NB4 (cell line): Measurements from ENCODE around the gene ST8SIA6.
"Not testable (repeated sequence)": the region's sequence is repeated elsewhere in the genome, so short reads cannot be mapped to it uniquely, and the experiment has no call there.

Source experiments
- DNase-seq: peaks from one replicate; pipeline ENCODE4 v3.0.0; 2010; ENCODE audit warnings: low read depth
- H3K4me3 ChIP-seq: one replicate; pipeline ENCODE4 v1.5.1; 2011; ENCODE audit warnings: mild to moderate bottlenecking, low read depth, low read length, moderate library complexity
- MYC ChIP-seq: IDR thresholded peaks from 2 replicates; pipeline ENCODE4 v1.6.1; 2011; ENCODE audit warnings: low read depth, low read length
- POLR2A ChIP-seq: IDR thresholded peaks from 2 replicates; pipeline ENCODE4 v1.6.1; 2011; ENCODE audit warnings: mild to moderate bottlenecking; ENCODE audit not compliant: insufficient read length; ENCODE audit errors: extremely low read depth
- TF ChIP-seq, protein P1 (sequence below): IDR thresholded peaks from one replicate; pipeline ENCODE4 v1.5.1; 2012; ENCODE audit warnings: low read depth, low read length
- TF ChIP-seq, protein P2 (sequence below): IDR thresholded peaks from 2 replicates; pipeline ENCODE4 v1.6.1; 2011; ENCODE audit warnings: low read depth, low read length

The ST8SIA6 gene

DNA sequence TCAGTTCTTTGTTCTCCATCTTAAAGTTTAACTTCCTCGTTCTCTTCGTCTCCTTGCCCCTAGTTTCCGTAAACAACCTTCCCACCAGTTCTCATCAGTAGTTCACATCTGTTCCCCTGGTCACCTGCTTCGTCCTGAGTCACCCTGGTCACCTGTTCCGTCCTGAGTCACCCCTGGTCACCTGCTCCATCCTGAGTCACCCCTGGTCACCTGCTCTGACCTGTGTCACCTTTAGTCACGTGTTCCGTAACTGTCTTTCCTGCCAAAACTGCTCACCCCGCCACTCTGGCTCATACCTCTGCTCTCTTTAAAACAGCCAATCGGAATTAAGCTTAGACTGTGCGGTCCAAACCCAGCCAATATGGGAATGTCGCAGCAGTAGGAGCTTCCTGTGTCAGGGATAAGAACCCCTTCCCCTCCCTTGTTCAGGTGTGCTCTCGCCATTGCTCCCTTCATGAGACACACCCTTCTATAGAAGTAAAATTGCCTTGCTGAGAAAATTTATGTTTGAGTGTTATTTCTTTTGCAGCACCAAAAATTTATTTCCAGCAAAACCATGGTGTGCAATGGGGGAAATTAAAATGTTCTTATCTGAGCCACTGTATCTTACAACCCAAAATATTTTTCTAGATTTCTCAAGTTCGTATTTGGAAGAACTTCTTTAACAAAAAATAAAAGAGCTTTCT, 114.1 kb downstream of the ST8SIA6 start:
- H3K4me3 ChIP-seq, result no peak overlapping the region
- no peak for DNase-seq
- no peak for TF ChIP-seq POLR2A
- no peak for TF ChIP-seq MYC
- TF ChIP-seq, protein P1, sequence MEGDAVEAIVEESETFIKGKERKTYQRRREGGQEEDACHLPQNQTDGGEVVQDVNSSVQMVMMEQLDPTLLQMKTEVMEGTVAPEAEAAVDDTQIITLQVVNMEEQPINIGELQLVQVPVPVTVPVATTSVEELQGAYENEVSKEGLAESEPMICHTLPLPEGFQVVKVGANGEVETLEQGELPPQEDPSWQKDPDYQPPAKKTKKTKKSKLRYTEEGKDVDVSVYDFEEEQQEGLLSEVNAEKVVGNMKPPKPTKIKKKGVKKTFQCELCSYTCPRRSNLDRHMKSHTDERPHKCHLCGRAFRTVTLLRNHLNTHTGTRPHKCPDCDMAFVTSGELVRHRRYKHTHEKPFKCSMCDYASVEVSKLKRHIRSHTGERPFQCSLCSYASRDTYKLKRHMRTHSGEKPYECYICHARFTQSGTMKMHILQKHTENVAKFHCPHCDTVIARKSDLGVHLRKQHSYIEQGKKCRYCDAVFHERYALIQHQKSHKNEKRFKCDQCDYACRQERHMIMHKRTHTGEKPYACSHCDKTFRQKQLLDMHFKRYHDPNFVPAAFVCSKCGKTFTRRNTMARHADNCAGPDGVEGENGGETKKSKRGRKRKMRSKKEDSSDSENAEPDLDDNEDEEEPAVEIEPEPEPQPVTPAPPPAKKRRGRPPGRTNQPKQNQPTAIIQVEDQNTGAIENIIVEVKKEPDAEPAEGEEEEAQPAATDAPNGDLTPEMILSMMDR, result no peak
- TF ChIP-seq, protein P2, sequence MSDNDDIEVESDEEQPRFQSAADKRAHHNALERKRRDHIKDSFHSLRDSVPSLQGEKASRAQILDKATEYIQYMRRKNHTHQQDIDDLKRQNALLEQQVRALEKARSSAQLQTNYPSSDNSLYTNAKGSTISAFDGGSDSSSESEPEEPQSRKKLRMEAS, result no peak

DNA sequence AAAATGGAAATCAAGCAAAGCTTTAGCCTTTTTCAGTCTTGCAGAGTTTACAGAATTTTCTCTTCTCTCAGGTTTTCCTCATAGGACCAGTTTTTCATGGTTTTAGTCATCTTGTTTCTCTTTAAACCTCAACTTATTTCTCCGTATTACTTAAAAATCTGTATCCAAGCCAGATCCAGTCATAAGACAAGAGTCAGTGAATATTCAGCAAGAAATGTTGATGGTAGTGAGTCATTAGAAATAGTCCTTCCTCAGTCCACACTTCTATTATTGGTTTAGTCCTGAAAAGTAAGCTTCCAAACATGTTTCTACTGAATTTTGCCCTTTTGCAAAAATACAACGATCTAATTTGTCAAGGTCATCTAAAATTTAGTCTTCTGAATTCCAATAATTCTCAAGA, 119.3 kb downstream of the ST8SIA6 start:
- TF ChIP-seq, protein P1, result no peak
- TF ChIP-seq POLR2A (no peak), MYC (no peak)
- TF ChIP-seq, protein P2, result no peak
- no peak overlapping the region for H3K4me3 ChIP-seq
- no peak for DNase-seq

DNA sequence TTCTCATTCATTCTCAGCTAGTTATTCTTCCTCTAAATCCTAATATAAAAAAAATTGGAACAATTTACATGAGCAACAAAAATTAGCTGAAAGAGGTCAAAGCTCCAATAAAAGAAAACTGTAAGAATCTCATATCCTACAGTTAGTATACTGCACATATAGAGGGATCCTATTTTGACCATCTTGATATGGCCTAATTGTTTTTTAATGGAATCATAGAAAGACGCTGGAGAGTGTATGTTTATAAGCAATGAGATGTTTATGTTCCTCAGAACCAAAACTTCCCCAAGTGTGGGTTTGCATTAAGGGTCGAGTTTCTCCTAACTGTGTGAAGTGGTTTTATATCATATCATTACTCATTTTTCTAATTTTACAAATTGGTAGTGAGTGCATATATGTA, 123.9 kb downstream of the ST8SIA6 start:
- DNase-seq, result no peak
- H3K4me3 ChIP-seq, result no peak overlapping the region
- TF ChIP-seq, protein P2, result no peak
- no peak for TF ChIP-seq MYC
- TF ChIP-seq POLR2A, result no peak
- TF ChIP-seq, protein P1, result no peak

DNA sequence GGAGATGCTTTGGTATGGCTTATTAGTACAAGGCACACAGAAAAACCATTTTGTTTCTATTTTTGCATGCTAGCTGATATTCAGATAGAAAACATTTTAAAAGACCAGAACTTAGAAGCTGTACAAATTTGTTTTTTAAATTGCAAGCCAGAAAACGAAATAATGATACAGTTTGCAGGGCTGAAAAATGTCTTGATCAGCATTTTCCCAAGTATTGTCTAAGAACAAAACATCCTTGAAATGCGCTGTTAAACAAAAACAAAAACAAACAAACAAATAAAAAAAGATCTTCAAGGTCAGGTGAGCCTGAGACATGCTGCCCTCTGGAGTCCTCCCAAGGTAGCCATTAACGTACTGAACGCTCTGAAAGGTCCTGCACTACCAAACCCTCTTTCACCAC, 128.0 kb downstream of the ST8SIA6 start:
- no peak for DNase-seq
- TF ChIP-seq POLR2A (no peak), MYC (no peak)
- TF ChIP-seq, protein P1, result no peak
- TF ChIP-seq, protein P2, result no peak
- H3K4me3 ChIP-seq, result no peak overlapping the region

DNA sequence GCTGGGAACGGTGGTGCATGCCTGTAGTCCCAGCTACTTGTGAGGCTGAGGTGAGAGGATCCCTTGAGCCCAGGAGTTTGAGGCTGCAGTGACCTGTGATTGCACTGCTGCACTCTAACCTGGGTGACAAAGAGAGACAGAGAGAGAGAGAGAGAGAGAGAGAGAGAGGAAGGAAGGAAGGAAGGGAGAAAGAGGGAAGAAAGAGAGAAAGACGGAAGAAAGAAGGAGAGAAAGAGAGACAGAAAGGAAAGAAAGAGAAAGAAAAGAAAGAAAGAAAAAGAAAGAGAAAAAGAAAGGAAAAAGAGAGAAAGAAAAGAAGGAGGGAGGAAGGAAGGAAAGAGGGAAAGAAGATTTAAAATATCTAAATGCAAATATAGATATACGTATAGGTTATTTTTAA, 132.4 kb downstream of the ST8SIA6 start:
- not testable (repeated sequence) for H3K4me3 ChIP-seq, DNase-seq

DNA sequence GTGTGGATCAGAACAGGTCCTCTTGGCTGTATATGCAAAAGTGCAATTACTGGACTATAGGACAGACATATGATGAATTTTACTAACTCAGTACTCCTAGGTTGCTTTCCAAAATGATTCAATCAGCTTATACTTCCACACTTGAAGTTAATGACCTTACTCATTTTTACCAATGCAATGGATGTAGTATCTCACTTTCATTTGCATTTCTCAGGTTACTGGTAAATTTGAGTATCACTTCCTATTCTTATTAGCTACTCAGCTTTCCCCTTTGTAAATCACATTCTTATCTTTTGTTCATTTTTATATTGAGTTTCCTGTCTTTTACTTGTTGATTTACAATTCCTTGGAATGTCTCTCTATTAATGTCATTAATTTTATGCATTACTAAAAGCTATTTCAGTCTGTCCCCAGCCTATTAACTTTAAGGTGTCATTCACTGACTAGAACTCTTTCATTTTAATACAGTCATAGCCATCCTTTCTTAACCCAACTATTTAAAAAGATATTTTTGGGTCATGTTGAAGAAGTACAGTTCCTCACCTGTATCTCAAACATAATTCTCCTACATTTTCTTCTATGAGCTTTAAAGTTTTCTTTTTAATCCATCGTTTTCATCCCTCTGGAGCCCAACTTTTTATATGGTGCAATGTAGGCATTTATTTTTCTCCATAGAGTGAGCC, 137.8 kb downstream of the ST8SIA6 start:
- DNase-seq, result no peak
- H3K4me3 ChIP-seq, result no peak overlapping the region
- TF ChIP-seq, protein P2, result no peak
- TF ChIP-seq, protein P1, result no peak
- TF ChIP-seq POLR2A (no peak), MYC (no peak)
